ENCODE data around the gene BRD3OS.

- TF ChIP-seq CTCF (IDR thresholded peaks at IDR 0.05) (no peak), POLR2A (IDR thresholded peaks at IDR 0.05) (no peak)
Observed at GRCh38 chr9:134044944-134045343, 19.7 kb downstream of the BRD3OS start.

Measured in breast epithelium (tissue), 3 donors.